Measurements from ENCODE around the gene TPBGL. TPM values are rescaled to one million over a fixed set of nuclear protein-coding genes. Genes with fewer than 3 reads are reported as not detected.

Gene TPBGL
- total and polyA plus RNA-seq, 2 experiments from 2014 or later = 0.08 to 0.21 TPM

DNA sequence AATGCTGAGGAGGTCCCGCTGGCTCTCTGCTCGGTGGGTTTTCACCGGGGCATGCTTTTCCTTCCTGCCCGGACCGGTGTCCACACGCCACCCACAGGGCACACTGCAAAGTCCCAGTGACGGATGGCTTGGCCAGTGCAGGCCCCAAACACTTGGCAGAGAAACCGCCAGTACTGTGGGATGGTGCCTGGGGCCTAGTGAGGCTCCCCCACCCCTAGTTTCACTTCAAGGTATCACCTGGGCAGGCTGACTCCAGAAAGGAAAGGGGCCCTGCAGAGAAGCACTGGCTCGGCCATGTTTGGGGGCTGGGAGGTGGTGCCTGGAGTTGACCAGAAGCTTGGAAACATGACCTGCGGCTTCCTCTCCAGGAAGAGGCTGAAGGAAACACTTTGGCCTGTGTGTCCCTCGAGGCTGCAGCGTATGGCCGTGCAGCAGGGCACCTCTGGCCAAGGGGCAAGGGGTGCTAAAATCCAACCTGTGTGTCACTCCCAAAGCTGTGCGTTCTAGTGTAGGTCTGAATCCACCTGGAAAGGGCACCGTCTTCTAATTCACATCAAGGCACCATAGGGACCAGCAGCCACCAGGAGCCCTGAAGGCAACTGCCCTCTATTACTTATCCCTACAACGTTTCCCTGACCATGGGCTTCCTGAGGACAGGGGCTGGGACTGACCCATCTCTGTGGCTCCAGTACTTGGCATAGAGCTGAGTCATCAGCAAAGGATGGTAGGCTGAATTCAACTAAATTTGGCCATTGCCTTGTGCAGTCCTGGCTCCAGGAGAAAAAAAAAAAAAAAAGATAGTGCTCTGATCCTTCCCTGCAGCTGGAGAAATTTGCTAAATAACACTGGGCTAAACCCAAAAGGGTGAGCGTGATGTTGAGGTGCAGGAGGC, 22.6 kb downstream of the TPBGL start (continued):
- TF ChIP-seq, protein P1, sequence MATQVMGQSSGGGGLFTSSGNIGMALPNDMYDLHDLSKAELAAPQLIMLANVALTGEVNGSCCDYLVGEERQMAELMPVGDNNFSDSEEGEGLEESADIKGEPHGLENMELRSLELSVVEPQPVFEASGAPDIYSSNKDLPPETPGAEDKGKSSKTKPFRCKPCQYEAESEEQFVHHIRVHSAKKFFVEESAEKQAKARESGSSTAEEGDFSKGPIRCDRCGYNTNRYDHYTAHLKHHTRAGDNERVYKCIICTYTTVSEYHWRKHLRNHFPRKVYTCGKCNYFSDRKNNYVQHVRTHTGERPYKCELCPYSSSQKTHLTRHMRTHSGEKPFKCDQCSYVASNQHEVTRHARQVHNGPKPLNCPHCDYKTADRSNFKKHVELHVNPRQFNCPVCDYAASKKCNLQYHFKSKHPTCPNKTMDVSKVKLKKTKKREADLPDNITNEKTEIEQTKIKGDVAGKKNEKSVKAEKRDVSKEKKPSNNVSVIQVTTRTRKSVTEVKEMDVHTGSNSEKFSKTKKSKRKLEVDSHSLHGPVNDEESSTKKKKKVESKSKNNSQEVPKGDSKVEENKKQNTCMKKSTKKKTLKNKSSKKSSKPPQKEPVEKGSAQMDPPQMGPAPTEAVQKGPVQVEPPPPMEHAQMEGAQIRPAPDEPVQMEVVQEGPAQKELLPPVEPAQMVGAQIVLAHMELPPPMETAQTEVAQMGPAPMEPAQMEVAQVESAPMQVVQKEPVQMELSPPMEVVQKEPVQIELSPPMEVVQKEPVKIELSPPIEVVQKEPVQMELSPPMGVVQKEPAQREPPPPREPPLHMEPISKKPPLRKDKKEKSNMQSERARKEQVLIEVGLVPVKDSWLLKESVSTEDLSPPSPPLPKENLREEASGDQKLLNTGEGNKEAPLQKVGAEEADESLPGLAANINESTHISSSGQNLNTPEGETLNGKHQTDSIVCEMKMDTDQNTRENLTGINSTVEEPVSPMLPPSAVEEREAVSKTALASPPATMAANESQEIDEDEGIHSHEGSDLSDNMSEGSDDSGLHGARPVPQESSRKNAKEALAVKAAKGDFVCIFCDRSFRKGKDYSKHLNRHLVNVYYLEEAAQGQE (IDR thresholded peaks at IDR 0.05; ENCODE audit: unreplicated experiment) = no peak
- TF ChIP-seq ZNF114 (CRISPR knock-in tag; IDR thresholded peaks at IDR 0.05) = no peak
- no peak for TF ChIP-seq CREB1 (CRISPR knock-in tag; IDR thresholded peaks at IDR 0.05; ENCODE audit: low read depth)
- no peak for TF ChIP-seq NANOG (IDR thresholded peaks at IDR 0.05; ENCODE audit: borderline replicate concordance)
- TF ChIP-seq, protein P2, sequence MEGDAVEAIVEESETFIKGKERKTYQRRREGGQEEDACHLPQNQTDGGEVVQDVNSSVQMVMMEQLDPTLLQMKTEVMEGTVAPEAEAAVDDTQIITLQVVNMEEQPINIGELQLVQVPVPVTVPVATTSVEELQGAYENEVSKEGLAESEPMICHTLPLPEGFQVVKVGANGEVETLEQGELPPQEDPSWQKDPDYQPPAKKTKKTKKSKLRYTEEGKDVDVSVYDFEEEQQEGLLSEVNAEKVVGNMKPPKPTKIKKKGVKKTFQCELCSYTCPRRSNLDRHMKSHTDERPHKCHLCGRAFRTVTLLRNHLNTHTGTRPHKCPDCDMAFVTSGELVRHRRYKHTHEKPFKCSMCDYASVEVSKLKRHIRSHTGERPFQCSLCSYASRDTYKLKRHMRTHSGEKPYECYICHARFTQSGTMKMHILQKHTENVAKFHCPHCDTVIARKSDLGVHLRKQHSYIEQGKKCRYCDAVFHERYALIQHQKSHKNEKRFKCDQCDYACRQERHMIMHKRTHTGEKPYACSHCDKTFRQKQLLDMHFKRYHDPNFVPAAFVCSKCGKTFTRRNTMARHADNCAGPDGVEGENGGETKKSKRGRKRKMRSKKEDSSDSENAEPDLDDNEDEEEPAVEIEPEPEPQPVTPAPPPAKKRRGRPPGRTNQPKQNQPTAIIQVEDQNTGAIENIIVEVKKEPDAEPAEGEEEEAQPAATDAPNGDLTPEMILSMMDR (conservative IDR thresholded peaks at IDR 0.05; ENCODE audit: low read depth in 2 of 2) = no peak
- TF ChIP-seq EZH2phosphoT487 (IDR thresholded peaks at IDR 0.05; ENCODE audit: unreplicated experiment) = no peak
- no peak for TF ChIP-seq ZNF331 (CRISPR knock-in tag; IDR thresholded peaks at IDR 0.05; ENCODE audit: low read depth)

DNA sequence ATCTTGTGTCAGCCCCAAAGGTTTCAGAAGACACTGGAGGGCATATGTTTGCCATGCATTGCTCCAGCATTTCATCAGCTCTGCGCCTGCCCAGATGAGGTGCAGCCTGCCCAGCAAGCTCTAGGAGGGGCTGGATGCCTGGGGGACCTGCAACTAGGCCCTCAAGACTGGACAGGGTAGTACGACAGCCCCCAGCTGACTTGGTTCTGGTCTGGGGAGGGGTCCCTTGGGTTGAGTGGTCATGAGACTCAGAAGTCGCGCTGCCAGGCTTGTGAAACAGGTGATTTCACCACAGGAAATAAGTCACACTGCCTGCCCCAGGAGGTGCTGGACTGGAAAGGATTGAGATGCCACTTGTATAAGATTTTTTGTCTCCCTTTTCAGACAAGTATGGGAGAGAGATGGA, 23.4 kb downstream of the TPBGL start:
- no peak overlapping the region for H3K4me3 ChIP-seq
- no peaks in the 10 kb centered on the region for H3K9me2 ChIP-seq (ENCODE audit: insufficient read depth)
- Mint-ChIP-seq H3K27ac (0 out of 2 replicates have a peak overlapping the region, but pooled peaks have one; percentile 77), H3K36me3 (ENCODE audit: low read depth) (peaks cover 23% of the 10 kb centered on the region), H3K4me3 (no peak overlapping the region), H3K27me3 (ENCODE audit: insufficient read depth, low read depth, poor library complexity) (peaks cover 10% of the 10 kb centered on the region), H3K4me1 (peaks cover 19% of the 10 kb centered on the region), H3K9me3 (no peaks in the 10 kb centered on the region)
- no peak for DNase-seq (ENCODE audit: low spot score)
- H4K20me1 ChIP-seq (replicated peaks; ENCODE audit: insufficient read depth) = no peaks in the 10 kb centered on the region
- H3K36me3 ChIP-seq (ENCODE audit: insufficient read depth) = no peaks in the 10 kb centered on the region
- H3K79me2 ChIP-seq (replicated peaks; ENCODE audit: insufficient read depth) = no peaks in the 10 kb centered on the region
- H3K27me3 ChIP-seq (ENCODE audit: insufficient read depth) = no peaks in the 10 kb centered on the region
- no peaks in the 10 kb centered on the region for H3K4me1 ChIP-seq (ENCODE audit: insufficient read depth)
- no peak overlapping the region for H2AFZ ChIP-seq
- H3F3A ChIP-seq (replicated peaks; ENCODE audit: low read depth) = no peaks in the 10 kb centered on the region
- H3K4me2 ChIP-seq = no peak overlapping the region
- TF ChIP-seq NANOG (IDR thresholded peaks at IDR 0.05; ENCODE audit: borderline replicate concordance) = no peak
- no peak overlapping the region for H3K27ac ChIP-seq (ENCODE audit: low read depth)
- ATAC-seq = no peak
